HCT116 (cell line): Measurements from ENCODE around the gene FAM20C. TPM values are rescaled to one million over a fixed set of nuclear protein-coding genes. Genes with fewer than 3 reads are reported as not detected.

Source experiments
- ATAC-seq: fragments of 200-7000 bp; cut with Tn5 transposase; 2 replicates; pipeline ENCODE4 v1.9.1; 2020; ENCODE audit warnings: mild to moderate bottlenecking, moderate library complexity
- BruUV-seq: library from RNA; stranded (reverse); fragments of 400-500 nt; replicated peaks from 2 replicates; lab custom pipeline; 2021; lab: Mats Ljungman, UMichigan
- CTCF ChIA-PET: fragments of 300-600 bp; sonication (Branson Sonifier 250); formaldehyde crosslinking; loops from one replicate; lab custom pipeline; 2021; ENCODE audit warnings: antibody characterized with exemption; lab: Charles Lee
- POLR2A ChIA-PET: fragments of 300-600, 350-600 bp; sonication (Branson Sonifier 250); formaldehyde crosslinking; loops from one replicate; lab custom pipeline; 2021; ENCODE audit warnings: antibody characterized with exemption; lab: Charles Lee
- RAD21 ChIA-PET, 2 experiments: fragments of 300-600 bp; sonication (Branson Sonifier 250); formaldehyde crosslinking; loops; one replicate each; lab custom pipeline; 2023; ENCODE audit warnings: low total read pairs in 2 of 2; ENCODE audit not compliant: uncharacterized antibody in 2 of 2, unreplicated experiment in 2 of 2, low non-redundant PET in 1 of 2; lab: Charles Lee
- DNase-seq: peaks from one replicate; pipeline ENCODE4 v3.0.0-alpha.2; 2010; ENCODE audit warnings: low read depth, low spot score
- H2AFZ ChIP-seq: fragments of 200-600 bp; shearing (Covaris generic), sonication (generic); 2 replicates; pipeline ENCODE4 v1.6.1; 2017; ENCODE audit warnings: low read depth, mixed run types, mixed read lengths, antibody characterized with exemption, low read length; ENCODE audit not compliant: poor library complexity, severe bottlenecking
- H3K27ac ChIP-seq: 2 replicates; pipeline ENCODE4 v1.5.1; 2012; ENCODE audit warnings: low read depth, low read length
- H3K27me3 ChIP-seq: fragments of 200-600 bp; sonication (generic); 2 replicates; pipeline ENCODE4 v1.6.1; 2016; ENCODE audit warnings: mixed run types, low read length, mixed read lengths; ENCODE audit not compliant: insufficient read depth
- H3K36me3 ChIP-seq, 2 experiments: fragments of 200-500 bp in 1 of 2; fragments of 200-600 bp in 1 of 2; sonication (Bioruptor generic) in 1 of 2; sonication (generic) in 1 of 2; 2 replicates each; pipeline versions ENCODE4 v1.5.1 to v1.6.1; 2014 to 2016; ENCODE audit warnings: low read length in 2 of 2, inconsistent platforms in 1 of 2, mixed read lengths in 1 of 2, mixed run types in 1 of 2; ENCODE audit not compliant: insufficient read depth in 2 of 2, control insufficient read depth in 1 of 2
- H3K4me1 ChIP-seq, 2 experiments: fragments of 200-600 bp in 1 of 2; sonication (generic) in 1 of 2; 2 replicates each; pipeline versions ENCODE4 v1.5.1 to v1.6.1; 2012 to 2017; ENCODE audit warnings: low read length in 2 of 2, inconsistent platforms in 1 of 2, mild to moderate bottlenecking in 1 of 2, mixed read lengths in 1 of 2, mixed run types in 1 of 2, moderate library complexity in 1 of 2; ENCODE audit not compliant: insufficient read depth in 2 of 2, control insufficient read depth in 1 of 2
- H3K4me2 ChIP-seq: fragments of 200-600 bp; sonication (generic); 2 replicates; pipeline ENCODE4 v1.6.1; 2017; ENCODE audit warnings: mixed run types, low read length, mixed read lengths
- H3K4me3 ChIP-seq, 2 experiments: fragments of 200-600 bp in 1 of 2; sonication (generic) in 1 of 2; replicated peaks in 1 of 2; 2 replicates each; pipeline ENCODE4 v1.5.1; 2011 to 2016; ENCODE audit warnings: low read length in 2 of 2, control low read depth in 1 of 2, low read depth in 1 of 2, mild to moderate bottlenecking in 1 of 2, mixed read lengths in 1 of 2, mixed run types in 1 of 2
- H3K79me2 ChIP-seq: fragments of 200-600 bp; sonication (generic); 2 replicates; pipeline ENCODE4 v1.6.1; 2017; ENCODE audit warnings: mild to moderate bottlenecking, mixed run types, low read length, moderate library complexity, mixed read lengths; ENCODE audit not compliant: insufficient read depth
- H3K9ac ChIP-seq: fragments of 200-600 bp; sonication (generic); 2 replicates; pipeline ENCODE4 v1.6.1; 2016; ENCODE audit warnings: low read length, mixed read lengths
- H3K9me2 ChIP-seq: fragments of 200-600 bp; sonication (generic), shearing (Covaris generic); 2 replicates; pipeline ENCODE4 v1.6.1; 2017; ENCODE audit warnings: mixed run types, mild to moderate bottlenecking, moderate library complexity; ENCODE audit not compliant: insufficient read depth
- H3K9me3 ChIP-seq, 2 experiments: fragments of 200-500 bp in 1 of 2; fragments of 200-600 bp in 1 of 2; sonication (Bioruptor generic) in 1 of 2; sonication (generic) in 1 of 2; 2 replicates each; pipeline ENCODE4 v1.6.1; 2014 to 2017; ENCODE audit warnings: low read length in 2 of 2, mixed read lengths in 2 of 2, inconsistent platforms in 1 of 2, low read depth in 1 of 2, mild to moderate bottlenecking in 1 of 2, mixed run types in 1 of 2, moderate library complexity in 1 of 2; ENCODE audit not compliant: control insufficient read depth in 1 of 2, insufficient read depth in 1 of 2
- H4K20me1 ChIP-seq: fragments of 200-600 bp; sonication (generic), shearing (Covaris generic); 2 replicates; pipeline ENCODE4 v1.6.1; 2017; ENCODE audit warnings: mixed run types, mild to moderate bottlenecking, moderate library complexity; ENCODE audit not compliant: insufficient read depth
- ATF3 ChIP-seq: IDR thresholded peaks from 2 replicates; pipeline ENCODE4 v1.6.1; 2012
- CBX3 ChIP-seq: IDR thresholded peaks from 2 replicates; pipeline ENCODE4 v1.6.1; 2012; ENCODE audit warnings: low read depth
- CTCF ChIP-seq, 3 experiments: fragments of 200-600 bp in 1 of 3; sonication (generic) in 1 of 3; IDR thresholded peaks in 2 of 3; conservative IDR thresholded peaks in 1 of 3; 2 replicates each; pipeline ENCODE4 v1.5.1; 2012 to 2017; ENCODE audit warnings: low read depth in 2 of 3, low read length in 2 of 3, antibody characterized with exemption in 1 of 3, borderline replicate concordance in 1 of 3, control low read depth in 1 of 3, mild to moderate bottlenecking in 1 of 3, mixed read lengths in 1 of 3, mixed run types in 1 of 3, moderate library complexity in 1 of 3; ENCODE audit not compliant: insufficient read depth in 1 of 3
- EGR1 ChIP-seq: IDR thresholded peaks from 2 replicates; pipeline ENCODE4 v1.6.1; 2012; ENCODE audit warnings: low read depth
- ELF1 ChIP-seq: IDR thresholded peaks from 2 replicates; pipeline ENCODE4 v1.6.1; 2012; ENCODE audit warnings: low read depth, borderline replicate concordance
- EZH2 ChIP-seq: fragments of 200-600 bp; sonication (generic); IDR thresholded peaks from 2 replicates; pipeline ENCODE4 v1.6.1; 2017; ENCODE audit warnings: antibody characterized with exemption, mixed run types
- EZH2phosphoT487 ChIP-seq: fragments of 200-600 bp; IDR thresholded peaks from 2 replicates; pipeline ENCODE4 v1.6.1; 2018; ENCODE audit warnings: antibody characterized with exemption, borderline replicate concordance
- FOSL1 ChIP-seq: IDR thresholded peaks from 2 replicates; pipeline ENCODE4 v1.6.1; 2012; ENCODE audit warnings: low read depth
- JUND ChIP-seq: IDR thresholded peaks from 2 replicates; pipeline ENCODE4 v1.6.1; 2012
- MAX ChIP-seq: IDR thresholded peaks from 2 replicates; pipeline ENCODE4 v1.6.1; 2012
- POLR2AphosphoS5 ChIP-seq: IDR thresholded peaks from 2 replicates; pipeline ENCODE4 v1.6.1; 2011; ENCODE audit warnings: mild to moderate bottlenecking, low read depth, low read length, moderate library complexity
- RAD21 ChIP-seq: IDR thresholded peaks from 2 replicates; pipeline ENCODE4 v1.6.1; 2012; ENCODE audit warnings: low read depth, mild to moderate bottlenecking
- REST ChIP-seq: IDR thresholded peaks from 2 replicates; pipeline ENCODE4 v1.6.1; 2012; ENCODE audit warnings: low read depth
- SIN3A ChIP-seq: IDR thresholded peaks from 2 replicates; pipeline ENCODE4 v1.6.1; 2012; ENCODE audit warnings: low read depth
- SP1 ChIP-seq: IDR thresholded peaks from 2 replicates; pipeline ENCODE4 v1.6.1; 2012; ENCODE audit warnings: low read depth
- SRF ChIP-seq: IDR thresholded peaks from 2 replicates; pipeline ENCODE4 v1.6.1; 2012; ENCODE audit warnings: low read depth
- YY1 ChIP-seq: IDR thresholded peaks from 2 replicates; pipeline ENCODE4 v1.6.1; 2011; ENCODE audit warnings: low read length, low read depth, moderate library complexity, mild to moderate bottlenecking; ENCODE audit not compliant: insufficient replicate concordance; ENCODE audit errors: extremely low read depth
- ZBTB33 ChIP-seq: IDR thresholded peaks from 2 replicates; pipeline ENCODE4 v1.6.1; 2011; ENCODE audit warnings: mild to moderate bottlenecking, low read length, moderate library complexity; ENCODE audit not compliant: insufficient replicate concordance; ENCODE audit errors: extremely low read depth
- ZFX ChIP-seq: fragments of 450-650 bp; IDR thresholded peaks from 2 replicates; pipeline ENCODE4 v1.6.1; 2017
- ZNF274 ChIP-seq: fragments of 200-500 bp; sonication (Bioruptor generic); IDR thresholded peaks from 2 replicates; pipeline ENCODE4 v1.6.1; 2014; ENCODE audit warnings: mild to moderate bottlenecking, low read depth, low read length, inconsistent platforms
- intact Hi-C: fragments of 100-400 bp; cut with micrococcal nuclease; formaldehyde crosslinking; loops from 2 replicates; pipeline ENCODE4 v1.10.0; 2022
- total RNA-seq: library from RNA; stranded (reverse); gene quantifications from one replicate; pipeline ENCODE4 v1.2.1, GENCODE V29; 2021; ENCODE audit not compliant: unreplicated experiment

The FAM20C gene
- total RNA-seq, 1 experiment from 2014 or later = 27.1 TPM

- no peaks in the 10 kb centered on the region for H3K9me2 ChIP-seq
- intact Hi-C loops = no loop called here
- no peak overlapping the region for H3K27ac ChIP-seq
- ATAC-seq (no peak), DNase-seq (no peak)
- H3K9ac ChIP-seq = no peak overlapping the region
- H3K4me3 ChIP-seq = no peak overlapping the region
- H3K9me3 ChIP-seq = peaks cover 18 to 29% of the 10 kb centered on the region in 2 experiments; a peak in 2 of 4 replicates
- H3K4me1 ChIP-seq = no peaks in the 10 kb centered on the region
- RAD21 ChIA-PET = no interaction called here
- H3K36me3 ChIP-seq = peaks cover 0 to 5% of the 10 kb centered on the region in 2 experiments; a peak in 2 of 4 replicates
- no peak for TF ChIP-seq POLR2AphosphoS5
- TF ChIP-seq CBX3 = no peak
- no peak for TF ChIP-seq ATF3
- TF ChIP-seq RAD21 = no peak
- no peak for TF ChIP-seq SRF
- no peak for TF ChIP-seq ZNF274
- no peak for TF ChIP-seq FOSL1
- TF ChIP-seq ZBTB33 = no peak
- TF ChIP-seq SP1 = no peak
- TF ChIP-seq ZFX = no peak
- no peak for TF ChIP-seq JUND
- no peak for TF ChIP-seq CTCF (IDR thresholded peaks at IDR 0.05 in 2 of 3, conservative IDR thresholded peaks at IDR 0.05 in 1 of 3; ENCODE audit: borderline replicate concordance in 1 of 3, insufficient read depth in 1 of 3, low read depth in 2 of 3, low read length in 2 of 3)
- TF ChIP-seq MAX = no peak
- TF ChIP-seq EGR1 = no peak
- no peak for TF ChIP-seq REST
- TF ChIP-seq SIN3A = no peak
- TF ChIP-seq EZH2phosphoT487 = no peak
- TF ChIP-seq EZH2 = no peak
- no peak for TF ChIP-seq YY1
- TF ChIP-seq ELF1 = no peak
- H4K20me1 ChIP-seq = no peaks in the 10 kb centered on the region
- no TSS peak for BruUV-seq
- no peaks in the 10 kb centered on the region for H3K27me3 ChIP-seq
- no peak overlapping the region for H2AFZ ChIP-seq
- H3K4me2 ChIP-seq = no peak overlapping the region
- H3K79me2 ChIP-seq = no peaks in the 10 kb centered on the region
- CTCF ChIA-PET = no interaction called here
- POLR2A ChIA-PET = no interaction called here
Observed at GRCh38 chr7:257647-257992, 65.2 kb downstream of the FAM20C start.
